Peyer's patch (tissue), 4 donors: ENCODE data around the gene ABCA7. TPM values are rescaled to one million over a fixed set of nuclear protein-coding genes. Genes with fewer than 3 reads are reported as not detected.
"Not testable (repeated sequence)": the region's sequence is repeated elsewhere in the genome, so short reads cannot be mapped to it uniquely, and the experiment has no call there.

Experiments used
- DNase-seq, 3 donors: peaks; one replicate each; pipeline ENCODE4 v3.0.0-alpha.2; 2017 to 2019
- H3K27ac ChIP-seq, 4 donors: fragments of 200-600 bp; sonication (generic); one replicate each; pipeline ENCODE4 v1.5.1; 2016 to 2019
- H3K27me3 ChIP-seq, 2 donors: fragments of 200-600 bp; sonication (generic); one replicate each; pipeline ENCODE4 v1.5.1; 2019
- H3K36me3 ChIP-seq, 3 donors: fragments of 200-600 bp; sonication (generic); one replicate each; pipeline ENCODE4 v1.5.1; 2016 to 2019
- H3K4me1 ChIP-seq, 4 donors: fragments of 200-600 bp; sonication (generic); one replicate each; pipeline ENCODE4 v1.5.1; 2016 to 2019
- H3K4me3 ChIP-seq, 4 donors: fragments of 200-600 bp; sonication (generic); 1 replicate in 3 of 4; 2 replicates in 1 of 4; pipeline ENCODE4 v1.5.1; 2016 to 2019; ENCODE audit warnings: mild to moderate bottlenecking in 1 of 4
- H3K9me3 ChIP-seq, 4 donors: fragments of 200-600 bp; sonication (generic); one replicate each; pipeline ENCODE4 v1.5.1; 2016 to 2019; ENCODE audit warnings: mild to moderate bottlenecking in 1 of 4
- CTCF ChIP-seq, 6 experiments: fragments of 450-650 bp in 4 of 6; fragments of 200-600 bp in 2 of 6; sonication (generic) in 1 of 6; IDR thresholded peaks; one replicate each; pipeline ENCODE4 v1.5.1; 2017 to 2019; ENCODE audit warnings: antibody characterized with exemption in 6 of 6, mild to moderate bottlenecking in 3 of 6, moderate library complexity in 1 of 6
- POLR2A ChIP-seq, 2 donors: fragments of 450-650 bp; IDR thresholded peaks; one replicate each; pipeline ENCODE4 v1.5.1; 2017; ENCODE audit warnings: antibody characterized with exemption in 2 of 2, mild to moderate bottlenecking in 2 of 2, moderate library complexity in 2 of 2
- small RNA-seq, 2 donors: library from RNA; depleted of rRNA; stranded (forward); fragments of <200 nt; gene quantifications; one replicate each; pipeline ENCODE3, GENCODE V24; 2016
- total RNA-seq, 4 donors: library from RNA; depleted of rRNA; stranded (reverse); fragments of >200 nt; gene quantifications; one replicate each; pipeline ENCODE4 v1.1.0, GENCODE V29; 2016

The ABCA7 gene
- total RNA-seq, 4 donors from 2014 or later, result 30.1 to 162 (median 72.1) TPM

- no peaks in the 10 kb centered on the region for H3K27me3 ChIP-seq
- H3K9me3 ChIP-seq, result no peaks in the 10 kb centered on the region
- peak overlapping the region in 1 of 4 donors; percentile 12 for H3K4me3 ChIP-seq
- peaks cover 0 to 88% (median 0%) of the 10 kb centered on the region in 3 donors for H3K36me3 ChIP-seq
- peak; percentile 97 to 98 (median 98) for DNase-seq
- peak in 1 of 2 donors; percentile 44 for TF ChIP-seq POLR2A (IDR thresholded peaks at IDR 0.05)
- TF ChIP-seq CTCF (IDR thresholded peaks at IDR 0.05), result peak; percentile 70 to 96 (median 90)
- peaks cover 0 to 21% (median 12%) of the 10 kb centered on the region in 4 donors for H3K4me1 ChIP-seq
- peak overlapping the region; percentile 64 to 79 (median 72) for H3K27ac ChIP-seq
Measured at GRCh38 chr19:1113030-1113985, 73.4 kb downstream of the ABCA7 start.

DNA sequence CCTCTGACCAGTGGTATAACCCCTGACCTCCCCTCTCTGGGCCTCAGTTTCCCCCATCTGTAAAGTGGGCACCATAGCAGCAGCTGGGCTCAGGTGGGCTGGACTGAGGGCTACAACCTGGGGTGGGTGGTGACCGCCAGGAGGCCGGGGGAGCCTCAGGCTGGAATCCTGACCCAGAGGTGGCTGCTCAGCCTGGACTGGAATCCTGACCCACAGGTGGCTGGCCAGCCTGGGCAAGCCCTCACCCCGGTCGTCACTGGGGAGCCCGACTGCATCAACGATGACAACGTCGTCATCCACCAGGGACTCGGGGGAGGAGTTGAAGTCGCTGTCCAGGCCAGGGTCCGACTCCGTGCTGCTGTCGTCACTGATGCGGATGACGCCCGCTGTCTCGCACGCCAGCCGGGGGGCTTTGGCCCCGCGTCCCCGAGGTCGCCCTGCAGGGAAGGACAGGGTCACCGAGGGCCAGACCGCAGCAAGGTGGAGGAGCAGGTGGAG, 74.1 kb downstream of the ABCA7 start:
- no peak overlapping the region for H3K4me3 ChIP-seq
- no peak for TF ChIP-seq POLR2A (IDR thresholded peaks at IDR 0.05)
- no peak for TF ChIP-seq CTCF (IDR thresholded peaks at IDR 0.05)

DNA sequence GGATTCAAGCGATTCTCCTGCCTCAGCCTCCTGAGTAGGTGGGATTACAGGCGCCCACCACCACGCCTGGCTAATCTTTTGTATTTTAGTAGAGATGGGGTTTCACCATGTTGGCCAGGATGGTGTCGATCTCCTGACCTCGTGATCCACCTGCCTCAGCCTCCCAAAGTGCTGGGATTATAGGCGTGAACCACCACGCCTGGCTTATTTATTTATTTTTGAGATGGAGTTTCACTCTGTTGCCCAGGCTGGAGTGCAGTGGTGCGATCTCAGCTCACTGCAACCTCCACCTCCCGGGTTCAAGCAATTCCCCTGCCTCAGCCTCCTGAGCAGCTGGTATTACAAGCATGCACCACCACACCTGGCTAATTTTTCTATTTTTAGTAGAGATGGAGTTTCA, 74.8 kb downstream of the ABCA7 start:
- not testable (repeated sequence) for H3K27ac ChIP-seq, H3K27me3 ChIP-seq

More for the DNA sequence above, 74.1 kb downstream of the ABCA7 start:
- no peak for DNase-seq
- no peaks in the 10 kb centered on the region for H3K9me3 ChIP-seq
- peaks cover 0 to 21% (median 12%) of the 10 kb centered on the region in 4 donors for H3K4me1 ChIP-seq
- no peaks in the 10 kb centered on the region for H3K27me3 ChIP-seq
- peak overlapping the region; percentile 64 to 79 (median 72) for H3K27ac ChIP-seq
- H3K36me3 ChIP-seq, result peaks cover 0 to 88% (median 0%) of the 10 kb centered on the region in 3 donors

More for the DNA sequence above, 74.8 kb downstream of the ABCA7 start:
- not testable (repeated sequence) for H3K4me3 ChIP-seq, H3K9me3 ChIP-seq, DNase-seq
- peaks cover 0 to 88% (median 0%) of the 10 kb centered on the region in 3 donors for H3K36me3 ChIP-seq
- peaks cover 0 to 21% (median 12%) of the 10 kb centered on the region in 4 donors for H3K4me1 ChIP-seq

Small RNA genes lying within 50 kb of the gene (small RNA-seq; reads per million reads assigned to genes)
- gene RNU6-2, result 0 reads per million in 2 donors

Other genes starting within 250 kb of the ABCA7 start
- gene PTBP1, start 242.7 kb upstream of the ABCA7 start, total RNA-seq, result 100 to 1,000 TPM; 173 to 436 (median 229) TPM
- gene PLPPR3, start 218.2 kb upstream of the ABCA7 start, total RNA-seq, result not detected
- gene AZU1, start 212.3 kb upstream of the ABCA7 start, total RNA-seq, result not detected
- not detected for gene PRTN3, start 199.1 kb upstream of the ABCA7 start, total RNA-seq
- gene ELANE, start 187.8 kb upstream of the ABCA7 start, total RNA-seq, result not detected
- 100 to 1,000 TPM; 140 to 403 (median 303) TPM for gene CFD, start 180.4 kb upstream of the ABCA7 start, total RNA-seq
- 10 to 100 TPM; 60.2 to 83.6 (median 65.3) TPM for gene MED16, start 146.9 kb upstream of the ABCA7 start, total RNA-seq
- gene RNU6-9, start 146.6 kb upstream of the ABCA7 start, total RNA-seq, result not detected
- gene R3HDM4, start 126.9 kb upstream of the ABCA7 start, total RNA-seq, result 10 to 100 TPM; 20.8 to 43.5 (median 34.8) TPM
- gene KISS1R, start 122.8 kb upstream of the ABCA7 start, total RNA-seq, result not detected
- 10 to 100 TPM in 1 of 4 donors, 1 to 10 TPM in 3; 2.8 to 11.0 (median 4.9) TPM for gene ARID3A, start 114.1 kb upstream of the ABCA7 start, total RNA-seq
- 10 to 100 TPM; 26.4 to 58.8 (median 40.5) TPM for gene WDR18, start 55.8 kb upstream of the ABCA7 start, total RNA-seq
- not detected for gene GRIN3B, start 39.7 kb upstream of the ABCA7 start, total RNA-seq
- 100 to 1,000 TPM; 287 to 409 (median 366) TPM for gene TMEM259, start 19.0 kb upstream of the ABCA7 start, total RNA-seq
- not detected for gene RNU6-2, start 18.6 kb upstream of the ABCA7 start, total RNA-seq
- 10 to 100 TPM; 20.6 to 47.0 (median 22.6) TPM for gene CNN2, start 13.5 kb upstream of the ABCA7 start, total RNA-seq
- 100 to 1,000 TPM in 2 of 4 donors, 10 to 100 TPM in 2; 82.6 to 187 (median 118) TPM for gene ARHGAP45, start 27.1 kb downstream of the ABCA7 start, total RNA-seq
- gene POLR2E, start 55.3 kb downstream of the ABCA7 start, total RNA-seq, result 100 to 1,000 TPM in 2 of 4 donors, 10 to 100 TPM in 2; 74.3 to 107 (median 96.9) TPM
- 100 to 1,000 TPM; 258 to 493 (median 326) TPM for gene GPX4, start 63.9 kb downstream of the ABCA7 start, total RNA-seq
- 10 to 100 TPM; 26.4 to 71.0 (median 57.8) TPM for gene SBNO2, start 134.2 kb downstream of the ABCA7 start, total RNA-seq
- gene STK11, start 165.7 kb downstream of the ABCA7 start, total RNA-seq, result 100 to 1,000 TPM in 3 of 4 donors, 10 to 100 TPM in 1; 98.4 to 135 (median 117) TPM
- gene CBARP, start 197.9 kb downstream of the ABCA7 start, total RNA-seq, result 1 to 10 TPM in 1 of 4 donors, not detected in 3; 1.9 TPM
- 100 to 1,000 TPM in 3 of 4 donors, 10 to 100 TPM in 1; 88.3 to 299 (median 206) TPM for gene ATP5F1D, start 201.6 kb downstream of the ABCA7 start, total RNA-seq
- gene MIDN, start 208.5 kb downstream of the ABCA7 start, total RNA-seq, result 100 to 1,000 TPM in 1 of 4 donors, 10 to 100 TPM in 3; 34.7 to 205 (median 98.9) TPM
- gene CIRBP, start 229.2 kb downstream of the ABCA7 start, total RNA-seq, result 100 to 1,000 TPM; 258 to 623 (median 458) TPM
- gene FAM174C, start 235.4 kb downstream of the ABCA7 start, total RNA-seq, result 10 to 100 TPM; 39.6 to 87.7 (median 80.0) TPM
- 10 to 100 TPM; 21.5 to 34.1 (median 32.3) TPM for gene EFNA2, start 245.8 kb downstream of the ABCA7 start, total RNA-seq